Thyroid gland (tissue), 4 donors: Measurements from ENCODE around the gene MOB4. TPM values are rescaled to one million over a fixed set of nuclear protein-coding genes. Genes with fewer than 3 reads are reported as not detected.

Source experiments
- DNase-seq, 2 donors: peaks; one replicate each; pipeline ENCODE4 v3.0.0-alpha.2; 2019
- H3K27ac ChIP-seq, 3 donors: fragments of 200-600 bp; sonication (generic); 1 replicate in 2 of 3; 2 replicates in 1 of 3; pipeline ENCODE4 v1.5.1; 2016 to 2019; ENCODE audit warnings: mild to moderate bottlenecking in 1 of 3, moderate library complexity in 1 of 3
- H3K27me3 ChIP-seq: fragments of 200-600 bp; sonication (generic); one replicate; pipeline ENCODE4 v1.5.1; 2019
- H3K36me3 ChIP-seq, 2 donors: fragments of 200-600 bp; sonication (generic); one replicate each; pipeline ENCODE4 v1.5.1; 2016 to 2019
- H3K4me1 ChIP-seq, 2 donors: fragments of 200-600 bp; sonication (generic); one replicate each; pipeline ENCODE4 v1.5.1; 2017 to 2019
- H3K4me3 ChIP-seq, 3 donors: fragments of 200-600 bp; sonication (generic); replicated peaks in 1 of 3; 1 replicate in 2 of 3; 2 replicates in 1 of 3; pipeline ENCODE4 v1.5.1; 2016; ENCODE audit warnings: mild to moderate bottlenecking in 1 of 3
- H3K9me3 ChIP-seq: fragments of 200-600 bp; sonication (generic); one replicate; pipeline ENCODE4 v1.5.1; 2017
- POLR2A ChIP-seq, 2 donors: fragments of 450-650 bp; IDR thresholded peaks; one replicate each; pipeline ENCODE4 v1.6.1; 2017; ENCODE audit warnings: antibody characterized with exemption in 2 of 2, mild to moderate bottlenecking in 2 of 2, moderate library complexity in 1 of 2
- WGBS, 2 donors: methylation state at CpG; one replicate each; pipeline ENCODE4 v1.1.5; 2017; 5-methylcytosine and 5-hydroxymethylcytosine counted together
- intact Hi-C: fragments of 100-400 bp; cut with DNase I; formaldehyde crosslinking; loops from one replicate; pipeline ENCODE4 v1.15.1; 2023
- total RNA-seq, 4 donors: library from RNA; depleted of rRNA; stranded (reverse); fragments of >200 nt; gene quantifications; one replicate each; pipeline ENCODE4 v1.2.3, GENCODE V29; 2016
- TF ChIP-seq, protein P1 (sequence below), 6 experiments: fragments of 200-600 bp in 3 of 6; fragments of 450-650 bp in 3 of 6; sonication (generic) in 3 of 6; IDR thresholded peaks; one replicate each; pipeline ENCODE4 v1.5.1; 2016 to 2019; ENCODE audit warnings: antibody characterized with exemption in 6 of 6, mild to moderate bottlenecking in 2 of 6, inconsistent platforms in 1 of 6, moderate library complexity in 1 of 6

MOB4 gene
- total RNA-seq, 4 donors from 2014 or later: 24.7 to 36.1 (median 28.6) TPM

DNA sequence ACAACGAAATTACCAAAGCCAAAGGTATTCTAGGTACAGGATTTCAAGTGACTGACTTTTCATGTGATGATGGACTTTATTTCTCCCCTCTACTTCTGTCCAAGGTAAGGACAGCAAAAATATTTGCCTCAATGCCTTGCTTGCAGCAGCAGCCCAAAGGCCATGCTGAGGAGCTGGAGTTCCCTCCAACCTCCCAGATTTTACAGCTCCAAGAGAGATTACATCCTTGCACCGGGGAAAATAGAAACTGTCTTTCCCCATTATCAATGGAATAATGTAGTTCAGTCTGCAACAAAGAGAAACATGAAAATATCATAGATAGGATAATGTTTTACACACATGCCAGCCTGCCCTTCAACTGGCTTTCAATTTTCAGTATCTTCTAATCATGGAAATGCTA is 29.7 kb upstream of the MOB4 start:
- 96 to 100% methylated on average over 2 of the region's 2 CpGs for WGBS, 2 donors
- H3K27ac ChIP-seq: no peak overlapping the region
- H3K4me1 ChIP-seq: no peaks in the 10 kb centered on the region
- H3K36me3 ChIP-seq: peaks cover 32 to 49% of the 10 kb centered on the region in 2 donors
- no peaks in the 10 kb centered on the region for H3K27me3 ChIP-seq
- H3K4me3 ChIP-seq: no peak overlapping the region
- DNase-seq: no peak
- intact Hi-C loops: no loop called here
- no peaks in the 10 kb centered on the region for H3K9me3 ChIP-seq
- TF ChIP-seq, protein P1, sequence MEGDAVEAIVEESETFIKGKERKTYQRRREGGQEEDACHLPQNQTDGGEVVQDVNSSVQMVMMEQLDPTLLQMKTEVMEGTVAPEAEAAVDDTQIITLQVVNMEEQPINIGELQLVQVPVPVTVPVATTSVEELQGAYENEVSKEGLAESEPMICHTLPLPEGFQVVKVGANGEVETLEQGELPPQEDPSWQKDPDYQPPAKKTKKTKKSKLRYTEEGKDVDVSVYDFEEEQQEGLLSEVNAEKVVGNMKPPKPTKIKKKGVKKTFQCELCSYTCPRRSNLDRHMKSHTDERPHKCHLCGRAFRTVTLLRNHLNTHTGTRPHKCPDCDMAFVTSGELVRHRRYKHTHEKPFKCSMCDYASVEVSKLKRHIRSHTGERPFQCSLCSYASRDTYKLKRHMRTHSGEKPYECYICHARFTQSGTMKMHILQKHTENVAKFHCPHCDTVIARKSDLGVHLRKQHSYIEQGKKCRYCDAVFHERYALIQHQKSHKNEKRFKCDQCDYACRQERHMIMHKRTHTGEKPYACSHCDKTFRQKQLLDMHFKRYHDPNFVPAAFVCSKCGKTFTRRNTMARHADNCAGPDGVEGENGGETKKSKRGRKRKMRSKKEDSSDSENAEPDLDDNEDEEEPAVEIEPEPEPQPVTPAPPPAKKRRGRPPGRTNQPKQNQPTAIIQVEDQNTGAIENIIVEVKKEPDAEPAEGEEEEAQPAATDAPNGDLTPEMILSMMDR (IDR thresholded peaks at IDR 0.05): no peak
- no peak for TF ChIP-seq POLR2A (IDR thresholded peaks at IDR 0.05)

DNA sequence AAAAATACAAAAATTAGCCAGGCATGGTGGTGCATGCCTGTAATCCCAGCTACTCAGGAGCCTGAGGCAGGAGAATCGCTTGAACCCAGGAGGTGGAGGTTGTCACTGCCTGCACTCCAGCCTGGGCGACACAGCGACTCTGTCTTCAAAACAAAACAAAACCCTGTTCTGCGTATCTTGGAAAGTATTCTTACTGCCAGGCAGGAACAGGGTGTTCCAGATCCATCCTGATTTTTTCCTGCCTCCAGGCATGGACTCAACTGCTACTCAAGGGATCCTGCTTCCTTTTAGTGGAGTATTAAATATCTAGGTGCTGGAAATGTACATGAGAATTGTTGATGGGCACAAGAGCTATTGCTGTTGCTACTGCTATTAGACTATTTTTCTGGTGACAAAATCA is 28.5 kb upstream of the MOB4 start:
- Histone ChIP-seq H3K9me3 (no peaks in the 10 kb centered on the region), H3K36me3 (peaks cover 44 to 60% of the 10 kb centered on the region in 2 donors), H3K4me3 (no peak overlapping the region), H3K27ac (no peak overlapping the region), H3K27me3 (no peaks in the 10 kb centered on the region), H3K4me1 (no peaks in the 10 kb centered on the region)
- TF ChIP-seq, protein P1 (IDR thresholded peaks at IDR 0.05): no peak
- TF ChIP-seq POLR2A (IDR thresholded peaks at IDR 0.05): no peak
- WGBS, 2 donors: 88 to 94% methylated on average over 4 of the region's 4 CpGs
- intact Hi-C loops: no loop called here
- DNase-seq: no peak

DNA sequence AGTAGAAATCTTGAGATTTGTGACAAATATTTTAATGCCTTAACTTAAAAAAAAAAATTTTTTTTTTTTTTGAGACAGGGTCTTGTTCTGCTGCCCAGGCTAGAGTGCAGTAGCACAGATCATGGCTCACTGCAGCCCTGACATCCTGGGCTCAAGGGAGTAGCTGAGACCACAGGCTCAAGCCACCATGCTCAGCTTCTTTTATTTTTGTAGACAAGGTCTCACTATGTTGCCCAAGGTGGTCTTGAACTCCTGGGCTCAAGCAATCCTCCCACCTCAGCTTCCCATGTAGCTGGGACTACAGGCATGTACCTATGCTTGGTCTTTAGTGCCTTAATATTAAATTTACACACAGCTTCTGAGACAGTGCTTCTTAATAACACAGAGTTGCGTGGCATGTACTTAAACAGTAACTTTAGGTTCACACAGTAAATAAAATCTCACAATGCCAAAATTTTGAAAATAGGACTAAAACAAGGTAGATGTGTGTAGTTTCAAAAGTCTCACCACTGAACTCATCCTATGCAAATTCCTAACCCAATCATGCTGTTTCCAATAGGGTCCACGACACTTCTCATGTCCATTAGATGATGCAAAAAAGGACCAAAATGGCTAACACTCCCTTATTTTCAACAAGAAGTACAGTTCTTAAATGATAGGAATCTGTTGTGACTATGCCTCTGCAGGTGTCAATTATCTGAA is 20.3 kb upstream of the MOB4 start:
- Histone ChIP-seq H3K4me3 (no peak overlapping the region), H3K4me1 (peaks cover 0 to 19% of the 10 kb centered on the region in 2 donors), H3K36me3 (peaks cover 57 to 62% of the 10 kb centered on the region in 2 donors), H3K27me3 (no peaks in the 10 kb centered on the region), H3K9me3 (no peaks in the 10 kb centered on the region), H3K27ac (no peak overlapping the region)
- DNase-seq: no peak
- intact Hi-C loops: no loop called here
- TF ChIP-seq POLR2A (IDR thresholded peaks at IDR 0.05): no peak
- TF ChIP-seq, protein P1 (IDR thresholded peaks at IDR 0.05): no peak
- WGBS, 2 donors: 92 to 96% methylated on average over 2 of the region's 2 CpGs

DNA sequence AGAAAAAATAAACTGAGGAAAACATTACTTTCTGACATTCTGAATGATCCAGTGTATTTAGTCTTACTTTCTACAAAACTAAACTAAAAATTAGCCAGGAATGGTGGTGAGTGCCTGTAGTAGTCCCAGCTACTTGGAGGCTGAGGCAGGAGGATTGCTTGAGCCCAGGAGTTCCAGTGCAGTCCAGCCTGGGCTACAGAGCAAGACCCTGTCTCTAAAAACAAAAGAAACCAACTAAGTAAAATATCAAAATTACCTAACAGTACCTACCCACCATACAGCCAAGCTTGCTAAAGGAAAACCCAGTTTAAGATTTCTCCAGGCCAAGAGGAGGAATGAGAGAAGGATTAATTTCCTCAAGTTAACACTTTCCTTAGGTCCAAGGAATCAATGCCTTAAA is 19.2 kb upstream of the MOB4 start:
- TF ChIP-seq, protein P1 (IDR thresholded peaks at IDR 0.05): no peak
- no peak for TF ChIP-seq POLR2A (IDR thresholded peaks at IDR 0.05)
- intact Hi-C loops: no loop called here
- H3K36me3 ChIP-seq: peaks cover 51% of the 10 kb centered on the region in 2 donors

DNA sequence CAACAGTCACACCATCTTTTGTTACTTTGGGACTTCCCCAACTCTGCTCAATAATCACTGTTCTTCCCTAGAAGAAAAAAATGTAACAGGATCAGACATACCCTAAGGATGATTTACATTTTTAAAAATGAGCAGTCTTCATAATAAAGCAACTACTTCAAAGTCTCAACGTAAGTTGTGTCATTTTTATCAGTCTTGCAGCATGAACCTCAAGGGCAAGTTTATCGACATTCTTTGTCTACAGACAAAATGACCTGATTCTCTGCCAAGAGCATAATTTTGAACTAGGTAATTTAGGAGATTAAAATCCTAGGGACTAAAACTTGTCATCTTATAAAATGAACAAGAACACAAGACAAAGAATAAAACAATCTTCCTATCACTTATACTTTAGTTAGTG is 18.5 kb upstream of the MOB4 start:
- Histone ChIP-seq H3K9me3 (no peaks in the 10 kb centered on the region), H3K27ac (no peak overlapping the region), H3K4me3 (no peak overlapping the region), H3K4me1 (peaks cover 12 to 30% of the 10 kb centered on the region in 2 donors), H3K36me3 (peaks cover 45% of the 10 kb centered on the region in 2 donors), H3K27me3 (no peaks in the 10 kb centered on the region)
- no peak for DNase-seq
- intact Hi-C loops: no loop called here
- TF ChIP-seq POLR2A (IDR thresholded peaks at IDR 0.05): no peak
- TF ChIP-seq, protein P1 (IDR thresholded peaks at IDR 0.05): no peak
- WGBS, 2 donors: 62 to 68% methylated on average over 2 of the region's 2 CpGs

More for the DNA sequence above, 19.2 kb upstream of the MOB4 start:
- DNase-seq: no peak
- peaks cover 5 to 25% of the 10 kb centered on the region in 2 donors for H3K4me1 ChIP-seq
- no peak overlapping the region for H3K4me3 ChIP-seq
- H3K27ac ChIP-seq: no peak overlapping the region
- H3K27me3 ChIP-seq: no peaks in the 10 kb centered on the region
- H3K9me3 ChIP-seq: no peaks in the 10 kb centered on the region
